Measurements from ENCODE around the gene COA1.

- TF ChIP-seq EZH2 (IDR thresholded peaks at IDR 0.05; ENCODE audit: insufficient read depth, poor library complexity, severe bottlenecking) (no peak), EZH2phosphoT487 (IDR thresholded peaks at IDR 0.05; ENCODE audit: insufficient read depth, low read depth) (no peak)
Observed at GRCh38 chr7:43735403-43735801, 6.1 kb upstream of the COA1 start.
